22Rv1 (cell line): ENCODE measurements around the gene C1QTNF2.

Experiments
- CTCF ChIP-seq: fragments of 450-650 bp; IDR thresholded peaks from 2 replicates; pipeline ENCODE4 v1.5.1; 2017; ENCODE audit warnings: mild to moderate bottlenecking
- ZFX ChIP-seq: fragments of 450-650 bp; IDR thresholded peaks from 2 replicates; pipeline ENCODE4 v1.6.1; 2017; ENCODE audit warnings: antibody characterized with exemption, borderline replicate concordance

- TF ChIP-seq CTCF (no peak), ZFX (no peak)
These were observed 248 bp upstream of the C1QTNF2 start for GRCh38 chr5:160370713-160371034.
